Esophagus muscularis mucosa (tissue), 4 donors: ENCODE results near the gene MRPL19.

ENCODE experiments used
- EP300 ChIP-seq: sonication (generic); formaldehyde crosslinking; IDR thresholded peaks from one replicate; pipeline ENCODE4 v1.6.1; 2017; ENCODE audit warnings: antibody characterized with exemption
- POLR2A ChIP-seq: fragments of 450-650 bp; IDR thresholded peaks from one replicate; pipeline ENCODE4 v1.6.1; 2017; ENCODE audit warnings: antibody characterized with exemption, moderate library complexity, mild to moderate bottlenecking, low read depth
- POLR2AphosphoS5 ChIP-seq, 2 donors: sonication (generic); formaldehyde crosslinking; IDR thresholded peaks; one replicate each; pipeline ENCODE4 v1.6.1; 2017; ENCODE audit warnings: antibody characterized with exemption in 2 of 2
- TF ChIP-seq, protein P1 (sequence below), 3 experiments: fragments of 200-600 bp in 2 of 3; fragments of 450-650 bp in 1 of 3; sonication (generic) in 2 of 3; IDR thresholded peaks; one replicate each; pipeline ENCODE4 v1.5.1; 2017 to 2019; ENCODE audit warnings: antibody characterized with exemption in 3 of 3, mild to moderate bottlenecking in 2 of 3, moderate library complexity in 1 of 3

- no peak for TF ChIP-seq POLR2AphosphoS5 (IDR thresholded peaks at IDR 0.05)
- TF ChIP-seq, protein P1, sequence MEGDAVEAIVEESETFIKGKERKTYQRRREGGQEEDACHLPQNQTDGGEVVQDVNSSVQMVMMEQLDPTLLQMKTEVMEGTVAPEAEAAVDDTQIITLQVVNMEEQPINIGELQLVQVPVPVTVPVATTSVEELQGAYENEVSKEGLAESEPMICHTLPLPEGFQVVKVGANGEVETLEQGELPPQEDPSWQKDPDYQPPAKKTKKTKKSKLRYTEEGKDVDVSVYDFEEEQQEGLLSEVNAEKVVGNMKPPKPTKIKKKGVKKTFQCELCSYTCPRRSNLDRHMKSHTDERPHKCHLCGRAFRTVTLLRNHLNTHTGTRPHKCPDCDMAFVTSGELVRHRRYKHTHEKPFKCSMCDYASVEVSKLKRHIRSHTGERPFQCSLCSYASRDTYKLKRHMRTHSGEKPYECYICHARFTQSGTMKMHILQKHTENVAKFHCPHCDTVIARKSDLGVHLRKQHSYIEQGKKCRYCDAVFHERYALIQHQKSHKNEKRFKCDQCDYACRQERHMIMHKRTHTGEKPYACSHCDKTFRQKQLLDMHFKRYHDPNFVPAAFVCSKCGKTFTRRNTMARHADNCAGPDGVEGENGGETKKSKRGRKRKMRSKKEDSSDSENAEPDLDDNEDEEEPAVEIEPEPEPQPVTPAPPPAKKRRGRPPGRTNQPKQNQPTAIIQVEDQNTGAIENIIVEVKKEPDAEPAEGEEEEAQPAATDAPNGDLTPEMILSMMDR (IDR thresholded peaks at IDR 0.05): no peak
- TF ChIP-seq EP300: no peak
- TF ChIP-seq POLR2A: no peak
These were observed 35.9 kb upstream of the MRPL19 start for GRCh38 chr2:75610671-75611070.
